HG03442 (cell line): Measurements from ENCODE around the gene DDR1.

Experiments used
- ATAC-seq: cut with Tn5 transposase; IDR thresholded peaks from one replicate; pipeline ENCODE4 v1.9.1; 2021; ENCODE audit warnings: mild to moderate bottlenecking, moderate library complexity; ENCODE audit not compliant: unreplicated experiment

DDR1 gene

GRCh38 chr6:30879684-30880427 is 4.5 kb upstream of the DDR1 start:
- ATAC-seq = no peak

- ATAC-seq = no peak
Observed at GRCh38 chr6:30880698-30881252, 3.5 kb upstream of the DDR1 start.

DNA sequence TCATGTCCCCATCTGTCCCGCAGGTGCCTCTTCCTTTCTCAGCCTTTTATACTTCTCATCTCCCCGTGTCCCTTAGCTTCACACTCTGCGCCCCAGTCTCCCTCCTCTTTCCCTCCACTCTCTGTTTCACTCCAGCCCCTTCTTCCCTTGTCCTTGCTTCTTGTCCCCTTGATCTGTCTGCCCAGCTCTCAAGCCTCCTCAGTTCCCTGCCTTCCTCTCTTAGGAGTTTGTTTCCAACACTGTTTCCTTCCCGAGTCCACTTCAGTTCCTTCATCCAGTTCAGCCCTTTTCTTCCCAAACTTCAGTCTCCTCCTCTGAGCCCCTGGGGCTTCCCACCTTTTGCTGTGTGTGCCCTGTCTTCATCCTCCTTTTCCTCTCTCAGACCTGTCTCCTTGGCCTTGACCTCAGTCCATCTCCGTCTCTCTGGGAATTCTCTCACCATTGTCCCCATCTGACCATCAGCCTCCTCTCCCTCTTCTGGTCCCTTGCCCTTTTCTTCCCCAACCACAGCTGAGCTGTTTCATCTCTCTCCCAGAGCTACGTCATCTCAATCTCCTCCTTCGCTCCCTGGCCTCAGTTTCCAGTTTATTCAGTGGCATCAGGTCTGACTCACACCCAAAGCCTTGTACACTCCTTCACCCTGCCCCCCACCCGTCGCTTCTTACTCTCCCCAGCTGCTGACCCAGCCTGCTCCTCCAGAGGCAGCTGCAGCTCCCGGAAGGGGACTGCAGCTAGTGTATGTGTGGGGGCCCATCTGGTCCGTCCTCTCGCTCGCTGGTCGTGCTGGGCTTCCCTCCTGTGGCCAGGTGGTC is 2.7 kb upstream of the DDR1 start:
- no peak for ATAC-seq

- ATAC-seq = no peak
Observed at GRCh38 chr6:30882204-30882758, 2.0 kb upstream of the DDR1 start.

GRCh38 chr6:30882759-30883684 is 1.3 kb upstream of the DDR1 start:
- ATAC-seq = no peak

DNA sequence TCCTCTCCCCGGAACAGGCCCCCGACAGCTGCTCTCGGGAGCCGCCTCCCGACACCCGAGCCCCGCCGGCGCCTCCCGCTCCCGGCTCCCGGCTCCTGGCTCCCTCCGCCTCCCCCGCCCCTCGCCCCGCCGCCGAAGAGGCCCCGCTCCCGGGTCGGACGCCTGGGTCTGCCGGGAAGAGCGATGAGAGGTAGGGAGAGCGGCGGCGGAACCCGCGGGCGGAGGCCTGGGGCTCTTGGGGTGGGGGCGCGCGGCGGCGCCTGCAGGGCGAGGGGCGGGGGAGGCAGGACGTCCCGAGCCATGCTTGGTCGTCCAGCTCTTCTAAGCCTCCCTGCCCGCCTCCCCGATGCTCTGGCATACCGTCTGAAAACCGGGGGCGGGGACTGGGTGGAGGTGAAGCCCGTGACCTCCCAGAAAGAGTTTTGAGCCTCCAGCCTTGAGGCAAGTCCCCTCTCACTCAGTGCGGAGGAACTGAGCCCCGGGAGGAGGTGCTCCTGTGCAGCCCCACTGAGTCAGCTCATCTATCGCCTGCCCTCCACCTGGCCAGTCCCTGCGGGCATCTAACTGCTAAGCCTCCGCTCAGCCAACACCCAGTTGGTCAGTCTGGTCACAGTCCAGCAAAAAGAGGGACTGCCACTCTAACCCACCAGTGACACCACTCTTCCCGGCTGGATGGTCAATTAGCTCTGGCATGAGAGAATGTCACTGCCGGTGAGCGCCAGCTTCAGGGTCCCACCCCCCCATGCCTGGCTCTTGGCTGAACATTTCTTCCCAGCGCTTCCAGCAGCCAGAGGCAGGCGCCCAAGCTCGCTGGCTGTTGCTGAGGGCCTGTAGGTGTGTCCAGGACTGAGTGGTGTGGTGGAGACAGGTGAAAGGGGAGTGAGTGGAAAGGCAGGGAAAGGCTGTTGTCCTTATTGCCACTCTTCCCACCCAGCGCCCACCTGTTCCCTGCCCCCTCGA is 482 bp downstream of the DDR1 start:
- ATAC-seq = no peak

GRCh38 chr6:30885481-30885998 is 1.2 kb downstream of the DDR1 start:
- ATAC-seq = no peak

DNA sequence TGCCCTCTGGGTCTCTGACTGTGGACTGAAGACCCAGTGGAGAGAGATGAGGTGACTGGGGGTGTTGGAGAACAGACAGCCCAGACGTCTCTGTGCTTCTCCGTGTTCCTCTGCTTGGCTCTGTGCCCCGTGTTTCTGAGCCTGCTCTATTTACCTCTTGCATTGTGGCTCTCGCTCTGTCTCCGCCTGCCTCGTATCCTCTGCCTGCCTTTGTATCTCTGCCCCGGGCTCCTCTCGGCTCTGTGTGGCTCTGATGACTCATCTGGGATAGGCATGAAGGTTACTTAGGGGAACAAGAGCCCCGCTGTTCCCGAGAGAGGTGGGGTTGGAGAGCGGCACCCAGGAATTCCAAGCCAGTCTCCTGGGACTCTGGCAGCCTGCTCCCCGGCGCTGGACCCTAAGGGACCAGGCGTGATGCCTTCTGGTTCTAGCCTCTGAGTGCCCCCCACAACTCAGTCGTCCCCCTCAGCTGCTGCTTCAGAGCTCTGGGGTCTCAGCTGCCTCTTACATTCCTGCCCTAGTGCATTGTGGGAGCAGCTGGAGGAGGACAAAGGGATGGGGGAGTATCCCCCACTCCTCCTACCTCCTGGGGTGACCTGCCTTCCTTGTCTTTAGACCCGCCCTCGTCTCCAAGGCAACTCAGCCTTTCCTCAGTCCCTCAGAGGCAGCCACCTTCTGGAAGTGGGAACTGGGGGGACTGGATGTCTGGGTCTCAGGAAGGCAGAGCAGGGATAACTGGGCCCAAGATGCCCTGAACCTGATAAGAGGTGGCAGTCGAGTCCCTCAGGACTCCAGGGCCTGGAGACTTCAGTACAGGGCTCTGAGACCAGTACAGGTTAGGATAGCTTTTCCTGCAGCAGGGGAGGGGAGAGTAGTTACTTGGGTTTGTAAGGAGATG is 1.9 kb downstream of the DDR1 start:
- no peak for ATAC-seq

DNA sequence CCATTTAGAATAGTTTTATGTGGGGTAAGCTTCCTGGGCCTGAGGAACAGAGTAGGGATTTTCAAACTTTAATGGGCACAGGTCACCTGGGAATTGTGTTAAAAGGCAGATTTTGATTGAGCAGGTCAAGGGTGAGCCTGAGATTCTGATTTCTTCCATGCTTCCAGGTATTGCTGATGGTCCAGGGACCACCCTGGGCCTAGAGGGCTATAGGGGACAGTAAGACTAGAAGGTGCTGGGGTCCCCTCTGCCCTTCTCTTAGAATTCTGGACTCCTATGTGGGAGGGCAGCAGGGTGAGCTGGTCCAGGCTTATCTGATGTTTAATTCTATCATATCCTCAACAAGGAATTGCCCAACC is 2.6 kb downstream of the DDR1 start:
- ATAC-seq = no peak

GRCh38 chr6:30887901-30888815 is 3.8 kb downstream of the DDR1 start:
- ATAC-seq = no peak

DNA sequence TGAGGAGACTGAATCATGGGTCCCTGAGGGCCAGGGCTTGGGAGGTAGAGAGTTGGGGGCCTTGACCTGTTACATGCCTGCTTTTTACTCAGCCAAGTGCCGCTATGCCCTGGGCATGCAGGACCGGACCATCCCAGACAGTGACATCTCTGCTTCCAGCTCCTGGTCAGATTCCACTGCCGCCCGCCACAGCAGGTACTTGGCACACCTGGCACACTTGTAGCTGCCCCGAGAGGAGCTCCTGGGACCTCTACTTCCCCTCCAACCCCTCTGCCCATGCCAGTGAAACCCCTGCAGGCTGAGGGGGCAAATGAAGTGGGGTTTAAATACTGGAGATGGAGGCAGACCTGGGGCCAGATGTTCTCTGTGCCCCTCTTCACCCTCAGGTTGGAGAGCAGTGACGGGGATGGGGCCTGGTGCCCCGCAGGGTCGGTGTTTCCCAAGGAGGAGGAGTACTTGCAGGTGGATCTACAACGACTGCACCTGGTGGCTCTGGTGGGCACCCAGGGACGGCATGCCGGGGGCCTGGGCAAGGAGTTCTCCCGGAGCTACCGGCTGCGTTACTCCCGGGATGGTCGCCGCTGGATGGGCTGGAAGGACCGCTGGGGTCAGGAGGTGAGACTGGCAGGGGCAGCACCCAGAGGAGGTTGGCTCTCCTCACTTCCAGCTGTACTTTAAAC is 4.6 kb downstream of the DDR1 start:
- no peak for ATAC-seq

GRCh38 chr6:30889496-30889885 is 5.2 kb downstream of the DDR1 start:
- ATAC-seq = no peak

GRCh38 chr6:30889921-30890645 is 5.8 kb downstream of the DDR1 start:
- no peak for ATAC-seq

DNA sequence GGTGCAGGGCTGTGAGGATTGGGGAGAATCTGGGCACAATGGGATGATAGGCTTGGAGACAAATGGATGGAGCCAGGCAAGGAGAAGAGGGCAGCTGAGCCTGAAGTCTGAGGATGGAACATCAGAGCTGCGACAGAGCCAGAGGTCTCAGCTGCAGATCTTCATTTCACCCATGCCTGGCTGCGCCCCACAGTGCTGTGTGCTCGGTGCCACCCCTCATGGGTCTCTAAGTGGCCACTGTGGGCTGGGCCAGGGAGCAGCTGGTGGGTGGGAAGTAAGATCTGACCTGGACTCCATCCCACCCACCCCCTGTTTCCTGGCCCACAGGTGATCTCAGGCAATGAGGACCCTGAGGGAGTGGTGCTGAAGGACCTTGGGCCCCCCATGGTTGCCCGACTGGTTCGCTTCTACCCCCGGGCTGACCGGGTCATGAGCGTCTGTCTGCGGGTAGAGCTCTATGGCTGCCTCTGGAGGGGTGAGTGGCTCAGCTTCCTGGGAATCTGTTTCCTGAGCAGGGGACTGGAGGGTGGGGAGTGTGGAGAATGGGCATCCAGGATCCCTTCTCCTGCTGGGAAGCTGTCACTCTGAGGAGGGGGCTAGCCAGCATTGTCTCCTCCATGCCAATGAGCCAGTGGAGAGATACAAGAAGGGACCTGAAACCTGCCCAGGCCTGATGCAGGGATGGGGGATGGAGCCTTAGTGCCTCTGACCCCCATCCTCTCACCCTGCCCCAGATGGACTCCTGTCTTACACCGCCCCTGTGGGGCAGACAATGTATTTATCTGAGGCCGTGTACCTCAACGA is 6.5 kb downstream of the DDR1 start:
- ATAC-seq = no peak

DNA sequence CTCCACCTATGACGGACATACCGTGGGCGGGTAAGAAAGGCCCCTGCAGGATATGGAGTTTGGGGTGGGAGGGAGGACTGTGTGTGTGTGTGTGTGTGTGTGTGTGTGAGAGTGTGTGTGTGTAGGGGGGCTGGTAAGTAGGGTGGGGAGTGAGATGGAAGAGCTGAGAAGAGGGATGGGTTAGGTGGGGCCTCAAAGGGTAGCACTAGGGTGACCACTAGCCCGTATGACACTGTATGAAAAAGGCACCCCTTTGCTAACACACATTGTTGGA is 7.1 kb downstream of the DDR1 start:
- ATAC-seq = no peak
